Measurements from ENCODE around the gene CROCC.
"Not testable (repeated sequence)": the region's sequence is repeated elsewhere in the genome, so short reads cannot be mapped to it uniquely, and the experiment has no call there.

Gene CROCC

GRCh38 chr1:16925635-16926490 is 4.1 kb downstream of the CROCC start:
- intact Hi-C loops (cut with DNase I; ENCODE audit: low total_unique reads), result no loop called here
- Histone ChIP-seq H3K4me1 (peaks cover 0 to 25% (median 0%) of the 10 kb centered on the region in 4 donors), H3K36me3 (peaks cover 0 to 22% (median 0%) of the 10 kb centered on the region in 3 donors), H3K27me3 (peaks cover 0 to 5% of the 10 kb centered on the region in 2 donors), H3K9me3 (no peaks in the 10 kb centered on the region), H3K4me3 (no peak overlapping the region), H3K27ac (no peak overlapping the region)
- DNase-seq, result no peak
- TF ChIP-seq CTCF (IDR thresholded peaks at IDR 0.05), result no peak

GRCh38 chr1:16926491-16927073 is 4.9 kb downstream of the CROCC start:
- H3K27me3 ChIP-seq, result peaks cover 0 to 5% of the 10 kb centered on the region in 2 donors

GRCh38 chr1:16927256-16927655 is 5.5 kb downstream of the CROCC start:
- peaks cover 0 to 36% (median 7%) of the 10 kb centered on the region in 3 donors for H3K36me3 ChIP-seq
- H3K27me3 ChIP-seq, result peaks cover 0 to under 1% of the 10 kb centered on the region in 2 donors
- intact Hi-C loops (cut with DNase I; ENCODE audit: low total_unique reads), result no loop called here
- no peak for DNase-seq
- no peak overlapping the region for H3K27ac ChIP-seq
- H3K4me3 ChIP-seq, result no peak overlapping the region
- no peaks in the 10 kb centered on the region for H3K9me3 ChIP-seq
- TF ChIP-seq CTCF (IDR thresholded peaks at IDR 0.05), result no peak
- H3K4me1 ChIP-seq, result peaks cover 0 to 16% (median 0%) of the 10 kb centered on the region in 4 donors

More at GRCh38 chr1:16926491-16927073, 4.9 kb downstream of the CROCC start:
- Histone ChIP-seq H3K36me3 (peaks cover 0 to 29% (median 7%) of the 10 kb centered on the region in 3 donors), H3K27ac (no peak overlapping the region), H3K9me3 (no peaks in the 10 kb centered on the region), H3K4me1 (peaks cover 0 to 19% (median 0%) of the 10 kb centered on the region in 4 donors), H3K4me3 (no peak overlapping the region)
- no peak for TF ChIP-seq CTCF (IDR thresholded peaks at IDR 0.05)
- no peak for DNase-seq
- intact Hi-C loops (cut with DNase I; ENCODE audit: low total_unique reads), result no loop called here

- H3K4me1 ChIP-seq, result peaks cover 0 to 16% (median 0%) of the 10 kb centered on the region in 4 donors
- intact Hi-C loops (cut with DNase I; ENCODE audit: low total_unique reads), result no loop called here
- H3K36me3 ChIP-seq, result peaks cover 0 to 42% (median 7%) of the 10 kb centered on the region in 3 donors
- TF ChIP-seq CTCF (IDR thresholded peaks at IDR 0.05), result no peak
- no peaks in the 10 kb centered on the region for H3K27me3 ChIP-seq
- H3K9me3 ChIP-seq, result no peaks in the 10 kb centered on the region
- no peak overlapping the region for H3K27ac ChIP-seq
- H3K4me3 ChIP-seq, result no peak overlapping the region
- DNase-seq, result no peak
Measured at GRCh38 chr1:16927711-16928485, 6.2 kb downstream of the CROCC start.

- peaks cover 0 to 54% (median 11%) of the 10 kb centered on the region in 3 donors for H3K36me3 ChIP-seq
- H3K27me3 ChIP-seq; DNase-seq; intact Hi-C loops (cut with DNase I; ENCODE audit: low total_unique reads); H3K9me3 ChIP-seq; H3K4me3 ChIP-seq; H3K27ac ChIP-seq: not testable (repeated sequence)
- H3K4me1 ChIP-seq, result peaks cover 0 to 11% (median 0%) of the 10 kb centered on the region in 4 donors
Measured at GRCh38 chr1:16929146-16930041, 7.7 kb downstream of the CROCC start.

- H3K27me3 ChIP-seq; intact Hi-C loops (cut with DNase I; ENCODE audit: low total_unique reads); DNase-seq: not testable (repeated sequence)
Measured at GRCh38 chr1:16931206-16931934, 9.6 kb downstream of the CROCC start.

GRCh38 chr1:16933945-16934344 is 12.2 kb downstream of the CROCC start:
- DNase-seq; H3K27me3 ChIP-seq; intact Hi-C loops (cut with DNase I; ENCODE audit: low total_unique reads); H3K9me3 ChIP-seq; H3K27ac ChIP-seq; H3K4me1 ChIP-seq; H3K4me3 ChIP-seq: not testable (repeated sequence)
- peaks cover 0 to 94% (median 25%) of the 10 kb centered on the region in 3 donors for H3K36me3 ChIP-seq

More at GRCh38 chr1:16931206-16931934, 9.6 kb downstream of the CROCC start:
- H3K27ac ChIP-seq, H3K4me1 ChIP-seq, H3K9me3 ChIP-seq, H3K4me3 ChIP-seq: not testable (repeated sequence)
- H3K36me3 ChIP-seq, result peaks cover 0 to 69% (median 20%) of the 10 kb centered on the region in 3 donors

- H3K4me1 ChIP-seq; DNase-seq; H3K27ac ChIP-seq; intact Hi-C loops (cut with DNase I; ENCODE audit: low total_unique reads); H3K9me3 ChIP-seq; H3K4me3 ChIP-seq; H3K27me3 ChIP-seq: not testable (repeated sequence)
- peaks cover 0 to 99% (median 18%) of the 10 kb centered on the region in 3 donors for H3K36me3 ChIP-seq
Measured at GRCh38 chr1:16936580-16936979, 14.8 kb downstream of the CROCC start.

Measured in tibial artery (tissue), 4 donors.